Activated naive CD8-positive, alpha-beta T cell (primary cell): ENCODE data around the gene SOCS1.
"Not testable (repeated sequence)": the region's sequence is repeated elsewhere in the genome, so short reads cannot be mapped to it uniquely, and the experiment has no call there.

Experiments
- H3K27ac Mint-ChIP-seq: one replicate; pipeline ENCODE4 v1.8.0; 2021; ENCODE audit warnings: mixed read lengths
- H3K27me3 Mint-ChIP-seq: one replicate; pipeline ENCODE4 v1.8.0; 2021; ENCODE audit warnings: mixed read lengths
- H3K36me3 Mint-ChIP-seq: one replicate; pipeline ENCODE4 v1.8.0; 2021; ENCODE audit warnings: mixed read lengths
- H3K4me1 Mint-ChIP-seq: one replicate; pipeline ENCODE4 v1.8.0; 2021; ENCODE audit warnings: low read depth, mixed read lengths
- H3K4me3 Mint-ChIP-seq: one replicate; pipeline ENCODE4 v1.8.0; 2021; ENCODE audit warnings: mild to moderate bottlenecking, mixed read lengths
- H3K9me3 Mint-ChIP-seq: one replicate; pipeline ENCODE4 v1.8.0; 2021; ENCODE audit warnings: low read depth, mixed read lengths

Gene SOCS1

DNA sequence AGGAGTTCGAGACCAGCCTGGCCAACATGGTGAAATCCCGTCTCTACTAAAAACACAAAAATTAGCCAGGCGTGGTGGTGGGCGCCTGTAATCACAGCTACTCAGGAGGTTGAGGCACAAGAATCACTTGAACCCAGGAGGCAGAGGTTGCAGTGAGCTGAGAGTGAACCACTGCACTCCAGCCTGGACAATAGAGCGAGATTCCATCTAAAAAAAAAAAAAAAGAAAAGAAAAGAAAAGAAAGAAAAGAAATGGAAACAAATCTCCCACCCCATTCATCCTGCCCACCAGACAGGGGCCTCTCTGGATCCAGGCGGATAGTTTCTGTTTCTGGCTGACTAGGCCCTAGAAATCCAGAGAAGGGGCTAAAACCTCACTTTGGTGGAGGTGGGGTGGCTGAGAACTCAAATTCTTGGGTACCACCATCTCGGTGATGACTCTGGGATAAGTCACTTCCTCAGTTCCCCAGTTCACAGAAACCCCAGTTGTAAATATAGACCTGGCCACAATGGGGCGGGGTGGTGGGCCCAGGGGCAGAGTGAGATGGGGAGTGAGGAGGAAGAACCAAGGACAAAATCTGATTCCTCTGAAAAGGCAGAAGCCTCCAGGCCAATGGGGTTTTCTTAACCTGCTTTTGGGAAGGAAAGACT lies 22.2 kb downstream of the SOCS1 start:
- Mint-ChIP-seq H3K27ac (peak overlapping the region; percentile 98), H3K4me1 (peaks cover 60% of the 10 kb centered on the region), H3K36me3 (no peaks in the 10 kb centered on the region), H3K27me3 (no peaks in the 10 kb centered on the region), H3K9me3 (no peaks in the 10 kb centered on the region), H3K4me3 (peak overlapping the region; percentile 77)

DNA sequence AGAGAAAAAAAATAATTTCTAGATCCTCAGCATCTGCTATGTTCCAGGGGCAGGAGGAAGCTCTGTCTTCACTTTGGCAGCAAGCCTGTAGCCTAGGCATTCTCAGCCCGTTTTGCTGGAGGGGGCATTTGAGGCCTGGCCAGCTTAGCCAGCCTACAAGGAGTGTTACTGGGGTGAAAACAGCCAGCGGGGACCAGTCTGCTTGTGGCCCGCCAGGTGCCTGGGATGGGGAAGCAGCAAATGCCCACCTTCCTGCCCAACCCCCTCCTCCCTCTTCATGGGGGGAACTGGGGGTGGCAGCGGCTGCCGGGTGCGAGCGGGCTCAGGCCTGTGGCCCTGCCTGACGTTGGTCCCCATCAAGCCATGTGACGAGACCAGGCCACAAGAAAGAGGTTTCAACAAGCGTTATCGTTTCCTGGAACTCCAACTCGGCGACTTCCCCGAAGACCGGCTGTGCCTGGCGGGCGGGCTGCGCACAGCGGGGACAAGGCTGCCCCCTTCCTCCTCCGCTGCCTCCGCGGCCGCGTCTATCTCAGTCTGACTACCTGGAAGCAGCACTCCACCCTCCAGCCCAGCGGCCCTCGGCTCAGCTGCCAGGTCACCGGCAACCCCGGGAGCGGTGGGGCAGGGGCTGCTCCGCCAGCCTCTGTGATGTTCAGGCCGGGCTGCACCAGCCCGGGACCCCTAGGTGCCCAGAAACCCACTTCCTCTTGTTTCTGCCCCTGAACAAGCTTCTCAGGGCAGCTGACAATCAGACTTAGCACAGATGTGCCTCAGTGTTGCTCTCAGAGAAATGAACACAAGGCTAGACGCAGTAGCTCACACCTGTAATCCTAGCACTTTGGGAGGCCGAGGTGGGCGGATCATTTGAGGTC lies 22.9 kb downstream of the SOCS1 start:
- Mint-ChIP-seq H3K36me3 (no peaks in the 10 kb centered on the region), H3K9me3 (no peaks in the 10 kb centered on the region), H3K4me1 (peaks cover 67% of the 10 kb centered on the region), H3K27me3 (no peaks in the 10 kb centered on the region), H3K4me3 (peak overlapping the region; percentile 77), H3K27ac (peak overlapping the region; percentile 98)

DNA sequence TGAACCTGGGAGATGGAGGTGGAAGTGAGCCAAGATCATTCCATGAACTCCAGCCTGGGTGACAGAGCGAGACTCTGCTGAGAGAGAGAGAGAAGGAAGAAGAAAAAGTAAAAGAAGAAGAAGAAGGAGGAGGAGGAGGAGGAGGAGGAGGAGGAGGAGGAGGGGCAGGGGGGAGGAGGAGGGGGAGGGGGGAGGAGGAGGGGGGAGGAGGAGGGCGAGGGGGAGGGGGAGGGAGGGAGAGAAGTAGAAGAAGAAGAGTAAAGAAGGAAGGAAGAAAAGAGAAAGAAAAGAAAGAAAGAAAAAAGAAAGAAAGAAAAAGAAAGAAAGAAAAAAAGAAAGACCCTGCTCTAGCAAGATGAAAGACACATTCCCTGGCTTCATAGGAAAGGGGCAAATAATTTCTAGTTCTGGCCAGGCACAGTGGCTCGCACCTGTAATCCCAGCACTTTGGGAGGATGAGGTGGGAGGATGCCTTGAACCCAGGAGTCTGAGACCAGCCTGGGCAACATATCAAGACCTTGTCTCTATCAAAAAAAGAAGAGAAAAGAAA lies 23.6 kb downstream of the SOCS1 start:
- H3K9me3 Mint-ChIP-seq: no peaks in the 10 kb centered on the region
- H3K36me3 Mint-ChIP-seq: no peaks in the 10 kb centered on the region

DNA sequence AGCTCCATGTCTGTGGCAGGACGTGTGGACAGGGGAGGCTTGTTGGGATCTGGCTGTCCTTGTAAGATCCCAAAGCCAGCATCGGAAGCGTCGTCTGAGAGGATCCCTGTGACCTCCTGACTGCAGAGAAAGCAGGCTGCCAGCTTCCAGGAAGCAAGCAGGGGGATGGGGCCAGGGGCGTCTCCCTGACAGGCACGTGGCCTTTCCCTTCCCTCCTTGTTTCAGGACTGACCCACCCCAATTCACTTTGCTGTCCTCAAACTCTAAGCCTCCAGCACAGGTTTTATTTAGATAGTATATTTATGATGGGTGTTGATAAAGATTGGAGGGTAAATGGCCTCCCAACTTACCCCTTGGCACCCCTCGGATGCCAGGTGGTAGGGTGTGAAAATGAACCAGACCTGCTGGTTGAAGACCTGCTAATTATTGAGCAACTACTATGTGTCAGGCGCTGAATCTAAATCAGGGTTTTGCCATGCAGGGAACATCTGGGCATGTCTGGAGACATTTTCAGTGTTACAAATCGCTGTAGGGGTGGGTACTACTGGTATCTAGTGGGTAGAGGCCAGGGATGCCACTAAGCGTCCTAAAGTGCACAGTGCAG lies 24.5 kb downstream of the SOCS1 start:
- Mint-ChIP-seq H3K4me3 (peak overlapping the region; percentile 32), H3K4me1 (peaks cover 67% of the 10 kb centered on the region), H3K27ac (peak overlapping the region; percentile 91), H3K27me3 (no peaks in the 10 kb centered on the region), H3K36me3 (no peaks in the 10 kb centered on the region), H3K9me3 (no peaks in the 10 kb centered on the region)

More for the DNA sequence above, 23.6 kb downstream of the SOCS1 start:
- H3K27me3 Mint-ChIP-seq: no peaks in the 10 kb centered on the region
- peaks cover 68% of the 10 kb centered on the region for H3K4me1 Mint-ChIP-seq
- H3K4me3 Mint-ChIP-seq: peak overlapping the region; percentile 77
- peak overlapping the region; percentile 98 for H3K27ac Mint-ChIP-seq

DNA sequence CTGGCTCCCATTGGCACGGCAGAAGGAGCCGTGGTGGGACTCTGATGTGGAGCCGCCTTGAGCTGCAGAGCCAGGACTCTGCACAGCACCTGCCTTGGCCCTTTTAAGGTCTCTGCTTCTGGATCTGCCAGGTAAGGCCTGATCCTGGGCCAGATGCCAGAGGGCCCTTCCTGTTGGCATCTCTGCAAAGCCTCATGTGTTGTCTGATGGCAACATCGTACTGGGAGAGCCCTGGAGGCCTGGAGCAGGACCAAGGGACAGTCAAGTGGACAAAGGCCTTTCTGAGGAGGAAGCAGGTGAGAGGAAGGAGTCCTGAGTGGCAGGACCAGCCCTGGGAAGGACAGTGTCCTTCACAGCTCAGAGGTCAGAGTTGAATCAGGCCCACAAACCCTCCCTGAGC lies 26.1 kb downstream of the SOCS1 start:
- Mint-ChIP-seq H3K36me3 (no peaks in the 10 kb centered on the region), H3K9me3 (no peaks in the 10 kb centered on the region), H3K27ac (peak overlapping the region; percentile 81), H3K27me3 (no peaks in the 10 kb centered on the region), H3K4me1 (peaks cover 71% of the 10 kb centered on the region), H3K4me3 (no peak overlapping the region)

DNA sequence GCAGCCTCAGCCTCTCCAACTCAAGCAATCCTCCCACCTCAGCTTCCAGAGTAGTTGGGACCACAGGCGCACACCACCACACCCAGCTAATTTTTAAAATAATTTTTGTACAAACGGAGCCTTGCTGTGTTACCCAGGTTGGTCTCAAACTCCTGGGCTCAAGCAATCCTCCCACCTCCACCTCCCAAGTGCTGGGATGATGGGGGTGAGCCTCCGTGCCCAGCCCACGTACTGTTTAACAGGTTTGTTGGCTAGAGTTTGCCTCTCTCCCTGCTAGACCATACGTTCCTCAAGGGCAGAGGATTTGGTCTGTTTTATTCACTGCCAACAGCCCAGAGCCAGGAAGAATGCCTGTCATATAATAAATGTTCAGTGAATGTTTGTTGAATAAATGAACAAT lies 26.6 kb downstream of the SOCS1 start:
- Mint-ChIP-seq H3K9me3 (no peaks in the 10 kb centered on the region), H3K4me1 (peaks cover 72% of the 10 kb centered on the region), H3K4me3 (no peak overlapping the region), H3K27ac (peak overlapping the region; percentile 81), H3K36me3 (no peaks in the 10 kb centered on the region), H3K27me3 (no peaks in the 10 kb centered on the region)

DNA sequence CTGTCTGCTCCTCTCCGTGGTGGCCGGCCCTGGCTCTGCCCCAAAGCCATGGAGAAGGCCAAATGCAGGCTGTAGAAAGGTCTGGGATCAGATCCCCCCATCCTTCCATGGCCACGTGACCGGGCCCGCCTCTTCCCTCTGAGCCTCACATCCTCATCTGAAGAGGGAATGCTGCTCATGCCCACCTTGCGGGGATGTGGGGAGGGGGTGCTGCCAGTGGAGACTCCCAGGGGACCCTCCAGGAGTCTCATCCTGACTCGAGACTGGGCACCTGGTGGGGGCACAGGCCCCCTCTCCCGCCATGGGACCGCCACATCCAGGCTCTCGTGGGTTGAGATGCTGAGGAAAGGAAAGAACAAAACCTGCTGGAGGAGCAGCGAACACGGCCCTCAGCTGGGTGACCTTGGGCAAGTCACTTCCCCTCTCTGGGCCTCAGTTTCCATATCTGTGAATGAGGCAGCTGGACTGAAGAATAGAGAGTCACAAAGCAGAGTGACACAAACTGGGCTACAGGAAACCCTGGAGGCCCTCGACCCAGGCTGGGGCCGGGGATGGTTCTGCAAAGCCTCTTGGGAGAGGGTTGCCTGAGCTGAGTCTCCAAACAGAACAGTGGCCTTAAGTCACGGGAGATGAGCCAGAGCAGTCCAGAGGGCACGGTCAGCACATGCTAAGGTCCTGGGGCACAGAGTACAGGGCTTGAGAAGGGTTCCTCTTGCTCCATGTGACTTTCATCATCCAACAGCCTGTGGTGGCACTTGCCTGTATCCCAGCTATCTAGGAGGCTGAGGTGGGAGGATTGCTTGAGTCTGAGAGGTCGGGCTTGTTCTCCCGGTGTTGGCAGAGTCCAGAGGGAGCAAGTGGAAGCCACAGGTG lies 30.1 kb downstream of the SOCS1 start:
- peaks cover 56% of the 10 kb centered on the region for H3K4me1 Mint-ChIP-seq
- H3K27ac Mint-ChIP-seq: peak overlapping the region; percentile 100
- no peaks in the 10 kb centered on the region for H3K27me3 Mint-ChIP-seq
- H3K36me3 Mint-ChIP-seq: no peaks in the 10 kb centered on the region
- no peaks in the 10 kb centered on the region for H3K9me3 Mint-ChIP-seq
- peak overlapping the region; percentile 79 for H3K4me3 Mint-ChIP-seq

DNA sequence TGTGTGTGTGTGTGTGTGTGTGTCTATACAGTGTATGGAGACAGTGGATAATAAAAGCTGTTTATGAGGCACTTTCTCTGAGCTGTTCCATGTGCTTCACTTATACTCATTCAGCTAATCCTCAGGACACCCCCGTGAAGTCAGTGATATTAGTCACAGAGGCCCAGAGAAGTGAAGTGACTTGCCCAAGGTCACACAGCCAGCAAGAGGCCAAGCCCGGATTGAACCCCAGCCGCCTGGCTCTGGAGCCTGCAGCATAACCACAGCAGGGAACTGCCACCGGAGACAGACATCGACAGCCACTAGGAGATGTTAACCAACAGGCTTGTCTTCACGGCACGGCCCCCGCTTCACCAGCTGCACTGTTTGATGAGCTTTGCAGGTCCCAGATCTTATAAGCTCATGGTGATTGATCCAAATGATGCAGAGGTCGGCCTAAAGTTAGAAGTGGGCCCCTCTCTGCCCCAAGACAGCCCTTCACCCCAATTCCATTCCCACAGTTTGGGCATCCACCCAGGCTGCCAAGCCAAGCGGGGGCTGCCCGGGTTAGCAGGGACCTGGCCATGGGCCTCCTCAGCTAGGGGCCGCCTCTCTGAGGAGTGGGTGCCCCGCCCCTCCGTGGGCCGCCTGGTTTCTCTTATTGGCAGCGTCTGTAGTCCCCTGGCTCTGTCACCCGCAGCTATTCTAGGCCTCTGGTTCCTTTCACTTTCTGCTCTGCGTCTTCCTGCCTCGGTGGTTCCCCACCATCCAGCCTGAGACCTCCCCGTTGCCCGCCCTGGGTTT lies 30.9 kb downstream of the SOCS1 start:
- peak overlapping the region; percentile 100 for H3K27ac Mint-ChIP-seq
- no peaks in the 10 kb centered on the region for H3K36me3 Mint-ChIP-seq
- H3K4me1 Mint-ChIP-seq: peaks cover 54% of the 10 kb centered on the region
- H3K9me3 Mint-ChIP-seq: no peaks in the 10 kb centered on the region
- no peaks in the 10 kb centered on the region for H3K27me3 Mint-ChIP-seq
- peak overlapping the region; percentile 79 for H3K4me3 Mint-ChIP-seq

DNA sequence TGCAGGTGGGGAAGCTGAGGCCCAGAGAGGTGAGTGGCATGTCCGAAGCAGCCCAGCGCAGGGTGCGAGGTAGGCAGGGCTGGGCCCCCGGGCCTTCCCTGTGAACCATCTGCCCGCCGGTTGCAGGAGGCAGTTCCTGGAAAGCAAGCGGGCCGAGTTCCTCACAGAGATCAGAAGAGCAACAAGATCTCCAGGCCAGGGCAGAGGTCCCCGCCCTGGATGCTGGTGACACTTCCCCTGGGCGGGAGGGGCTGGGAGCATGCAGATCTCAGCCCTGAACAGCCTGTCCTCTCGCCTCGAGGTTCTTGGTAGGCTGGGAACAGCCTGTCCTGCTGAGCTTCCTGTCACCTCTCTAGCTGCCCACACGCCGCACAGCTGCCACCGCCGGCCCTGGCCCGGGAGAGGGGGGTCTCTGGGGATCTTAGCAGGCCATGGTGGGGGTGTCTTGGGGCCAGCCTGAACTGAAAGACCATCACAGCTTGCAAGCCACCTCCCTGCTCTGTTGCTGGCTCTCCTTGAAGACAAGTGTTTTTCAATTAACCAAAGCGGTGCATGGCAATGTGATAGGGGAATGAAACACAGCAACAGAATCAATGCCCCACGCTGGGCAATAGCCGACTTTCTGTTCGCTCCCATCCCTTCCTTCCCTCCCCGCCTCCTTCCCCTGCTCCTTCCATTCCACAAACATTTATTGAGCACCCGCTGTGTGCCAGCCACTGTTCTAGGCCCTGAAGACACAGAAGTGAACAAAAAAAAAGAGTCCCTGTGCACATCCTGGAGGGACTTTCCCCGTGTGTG lies 31.7 kb downstream of the SOCS1 start:
- H3K27ac Mint-ChIP-seq: peak overlapping the region; percentile 100
- H3K27me3 Mint-ChIP-seq: no peaks in the 10 kb centered on the region
- H3K4me1 Mint-ChIP-seq: peaks cover 48% of the 10 kb centered on the region
- no peaks in the 10 kb centered on the region for H3K9me3 Mint-ChIP-seq
- peak overlapping the region; percentile 79 for H3K4me3 Mint-ChIP-seq
- H3K36me3 Mint-ChIP-seq: no peaks in the 10 kb centered on the region

DNA sequence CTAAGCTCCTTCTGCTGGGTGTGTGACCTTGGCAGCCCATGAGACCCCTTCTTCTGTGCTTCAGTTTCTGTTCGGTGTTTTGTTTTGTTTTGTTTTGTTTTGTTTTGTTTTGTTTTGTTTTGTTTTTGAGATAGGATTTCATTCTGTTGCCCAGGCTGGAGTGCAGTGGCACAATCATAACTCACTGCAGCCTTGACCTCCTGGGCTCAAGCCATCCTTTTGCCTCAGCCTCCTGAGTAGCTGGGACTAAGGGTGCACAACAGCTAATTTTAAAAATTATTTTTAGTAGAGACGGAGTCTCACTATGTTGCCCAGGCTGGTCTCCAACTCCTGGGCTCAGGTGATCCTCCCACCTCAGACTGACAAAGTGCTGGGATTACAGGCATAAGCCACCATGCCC lies 35.5 kb downstream of the SOCS1 start:
- not testable (repeated sequence) for H3K27me3 Mint-ChIP-seq, H3K27ac Mint-ChIP-seq, H3K9me3 Mint-ChIP-seq, H3K36me3 Mint-ChIP-seq, H3K4me3 Mint-ChIP-seq
- H3K4me1 Mint-ChIP-seq: peaks cover 25% of the 10 kb centered on the region

DNA sequence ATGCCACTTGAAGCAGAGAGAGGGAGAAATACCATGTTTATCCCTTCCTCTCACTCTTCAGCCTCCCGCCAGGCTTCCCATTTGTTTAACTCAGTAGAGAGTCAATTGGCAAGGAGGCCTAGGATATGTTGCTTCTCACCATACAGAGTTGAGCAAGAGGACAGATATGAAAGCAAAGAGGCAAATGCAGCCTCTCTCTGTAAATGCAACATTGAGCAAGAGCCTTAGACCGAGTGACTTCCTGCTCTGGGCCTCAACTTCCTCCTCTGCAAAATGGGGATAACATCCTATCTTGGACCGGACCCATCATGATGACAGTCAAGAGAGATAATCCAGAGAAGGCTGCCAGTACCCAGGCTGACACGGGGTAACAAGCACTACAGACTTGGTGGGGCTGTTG lies 36.8 kb downstream of the SOCS1 start:
- Mint-ChIP-seq H3K36me3 (peaks cover 9% of the 10 kb centered on the region), H3K27me3 (no peaks in the 10 kb centered on the region), H3K27ac (no peak overlapping the region), H3K4me1 (peaks cover 15% of the 10 kb centered on the region), H3K4me3 (no peak overlapping the region), H3K9me3 (peaks cover 6% of the 10 kb centered on the region)

DNA sequence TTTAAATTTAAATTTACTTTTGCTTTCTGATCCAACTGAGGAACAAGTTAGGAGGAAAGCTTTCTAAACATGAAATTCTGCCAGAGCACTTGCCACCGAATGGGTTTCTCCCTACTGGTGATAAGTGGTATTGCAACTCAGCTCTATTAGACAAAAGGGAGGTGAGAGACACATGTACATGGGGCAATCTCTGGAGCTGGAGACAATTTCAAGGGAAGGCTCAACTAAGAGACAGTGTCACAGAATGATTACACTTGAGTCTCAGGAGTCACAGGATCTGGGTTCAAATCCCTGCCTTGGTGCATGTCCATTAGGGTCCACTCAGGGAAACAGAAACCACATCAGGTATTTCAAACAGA lies 37.4 kb downstream of the SOCS1 start:
- H3K36me3 Mint-ChIP-seq: peaks cover 9% of the 10 kb centered on the region
- no peaks in the 10 kb centered on the region for H3K27me3 Mint-ChIP-seq
- no peak overlapping the region for H3K4me3 Mint-ChIP-seq
- H3K9me3 Mint-ChIP-seq: peaks cover 6% of the 10 kb centered on the region
- no peak overlapping the region for H3K27ac Mint-ChIP-seq
- peaks cover 12% of the 10 kb centered on the region for H3K4me1 Mint-ChIP-seq
